ENCODE results near the gene SLC25A44.

The SLC25A44 gene, protein sequence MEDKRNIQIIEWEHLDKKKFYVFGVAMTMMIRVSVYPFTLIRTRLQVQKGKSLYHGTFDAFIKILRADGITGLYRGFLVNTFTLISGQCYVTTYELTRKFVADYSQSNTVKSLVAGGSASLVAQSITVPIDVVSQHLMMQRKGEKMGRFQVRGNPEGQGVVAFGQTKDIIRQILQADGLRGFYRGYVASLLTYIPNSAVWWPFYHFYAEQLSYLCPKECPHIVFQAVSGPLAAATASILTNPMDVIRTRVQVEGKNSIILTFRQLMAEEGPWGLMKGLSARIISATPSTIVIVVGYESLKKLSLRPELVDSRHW
- total RNA-seq: 14.2 to 52.2 (median 32.8) reads per million in 17 experiments

- DNase-seq: peak; percentile 98 to 100 (median 99)
Measured at GRCh38 chr1:156193488-156194299, at the start of gene SLC25A44. Gene SLC25A44 (plus strand): TSS chr1:156194104. CDS start chr1:156199848, 5,744 bp downstream.

DNA sequence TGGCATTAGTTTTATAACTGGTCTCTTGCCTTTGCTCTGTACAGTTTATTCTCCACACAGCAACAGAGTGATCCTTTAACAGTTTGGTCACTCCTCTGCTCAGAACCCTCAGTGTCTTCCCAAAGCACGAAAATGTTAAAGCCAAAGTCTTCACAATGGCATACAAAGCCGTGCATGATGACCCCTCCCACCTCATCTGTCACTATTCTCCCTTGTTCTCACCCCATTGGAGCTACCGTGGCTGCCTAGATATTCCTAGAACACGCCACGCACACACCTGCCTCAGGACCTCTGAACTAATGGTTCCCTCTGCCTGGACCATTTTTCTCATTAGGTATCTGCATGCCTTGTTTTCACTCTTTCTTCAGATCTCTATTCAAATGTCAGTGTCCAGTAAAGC, 49.2 kb upstream of the SLC25A44 start:
- DNase-seq: no peak

DNA sequence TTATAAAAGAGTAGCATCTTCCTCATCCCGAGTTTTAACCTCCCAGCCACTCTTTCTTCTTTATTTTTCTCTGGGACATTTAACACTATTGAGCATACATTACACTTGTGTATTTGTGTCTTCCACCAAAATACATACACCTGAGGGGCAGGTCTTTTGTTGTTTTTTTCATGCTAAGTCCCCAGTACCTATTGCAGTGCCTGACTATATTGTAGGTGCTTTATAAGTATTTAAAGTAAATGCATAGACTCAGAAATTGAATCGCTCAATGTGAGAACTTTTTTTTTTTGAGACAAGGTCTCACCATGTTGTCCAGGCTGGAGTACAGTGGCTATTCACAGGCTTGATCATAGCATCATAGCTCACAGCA, 48.3 kb upstream of the SLC25A44 start:
- DNase-seq: no peak

GRCh38 chr1:156146020-156146768, 47.7 kb upstream of the SLC25A44 start:
- peak; percentile 88 to 94 (median 90) for DNase-seq

DNA sequence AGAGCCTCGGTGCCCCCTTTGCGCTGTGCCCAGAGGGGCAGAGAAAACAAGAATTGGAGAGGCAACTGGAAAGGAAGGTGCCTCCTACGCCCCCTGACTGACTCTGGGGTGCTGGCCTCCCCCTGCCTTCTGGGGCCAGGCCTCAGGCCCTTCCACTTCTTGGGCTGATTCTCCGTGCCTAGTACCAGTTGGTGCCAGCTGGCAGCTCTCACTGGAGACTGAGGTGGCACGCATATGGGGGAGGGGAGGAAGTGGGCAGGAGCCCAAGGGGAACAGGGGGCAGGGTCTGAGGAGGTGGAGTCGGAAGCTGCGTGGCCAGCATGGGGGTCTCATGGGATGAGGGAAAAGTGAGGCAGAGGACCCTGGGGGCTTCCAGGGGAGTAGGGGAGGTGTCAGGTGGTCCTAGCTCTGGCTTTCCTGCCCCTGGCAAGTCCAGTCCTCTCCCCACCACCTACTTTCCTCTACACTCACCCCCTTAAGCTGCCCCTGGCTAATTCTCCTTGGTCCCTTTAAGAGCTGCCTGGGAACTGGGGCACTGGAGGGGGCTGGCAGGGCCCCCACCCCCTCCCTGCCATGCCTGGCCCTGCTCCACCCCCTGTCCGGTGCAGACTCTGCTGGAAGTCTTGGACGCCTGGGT, 47.0 kb upstream of the SLC25A44 start:
- DNase-seq: peak; percentile 59 to 71 (median 68)

- DNase-seq: peak; percentile 79 to 88 (median 88)
Measured at GRCh38 chr1:156148216-156148615, 45.7 kb upstream of the SLC25A44 start.

GRCh38 chr1:156149374-156150332, 44.3 kb upstream of the SLC25A44 start:
- no peak for DNase-seq

DNA sequence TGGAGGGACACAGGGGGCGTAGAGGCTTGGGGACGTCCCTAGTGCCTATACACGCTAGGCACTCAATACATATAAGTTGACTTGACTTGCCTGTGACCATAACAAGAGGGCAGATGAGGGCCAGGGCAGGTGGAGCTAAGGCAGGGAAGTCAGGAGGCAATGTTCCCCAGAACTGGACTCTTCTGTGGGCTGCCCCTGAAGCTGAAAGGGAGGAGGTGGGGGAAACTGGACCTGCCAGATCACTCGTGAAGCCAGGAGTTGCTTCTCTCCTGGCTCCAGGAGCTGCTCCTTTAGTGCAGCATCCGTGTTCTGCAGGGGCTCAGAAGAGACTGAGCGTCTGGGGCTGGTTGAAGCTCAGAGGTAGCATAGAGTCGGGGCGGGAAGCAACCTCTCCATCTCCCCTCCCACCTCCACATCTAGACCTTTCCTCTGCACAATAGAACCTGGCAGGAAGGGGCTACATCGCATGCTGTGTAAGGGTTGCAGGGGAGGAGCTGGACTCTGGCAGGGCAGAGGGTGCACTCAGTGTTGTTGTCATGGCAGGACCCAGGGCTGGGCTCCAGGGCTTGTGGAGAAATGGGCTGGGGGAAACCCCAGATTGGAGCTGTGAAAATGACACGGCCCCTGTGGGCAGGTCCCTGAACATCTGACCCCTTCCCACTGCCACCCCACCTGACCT, 43.4 kb upstream of the SLC25A44 start:
- peak; percentile 60 to 87 (median 80) for DNase-seq

GRCh38 chr1:156151093-156151688, 42.7 kb upstream of the SLC25A44 start:
- DNase-seq: peak; percentile 91 to 96 (median 92)

GRCh38 chr1:156152628-156153027, 41.3 kb upstream of the SLC25A44 start:
- DNase-seq: no peak

- no peak for DNase-seq
Measured at GRCh38 chr1:156153362-156153761, 40.5 kb upstream of the SLC25A44 start, which contains the start of gene SEMA4A. Gene SEMA4A (plus strand): TSS chr1:156153585. CDS start chr1:156154579, 994 bp downstream.

GRCh38 chr1:156154317-156154749, 39.6 kb upstream of the SLC25A44 start:
- peak; percentile 92 to 95 (median 94) for DNase-seq

GRCh38 chr1:156155756-156156510, 38.0 kb upstream of the SLC25A44 start:
- DNase-seq: peak; percentile 60 to 75 (median 70)

DNA sequence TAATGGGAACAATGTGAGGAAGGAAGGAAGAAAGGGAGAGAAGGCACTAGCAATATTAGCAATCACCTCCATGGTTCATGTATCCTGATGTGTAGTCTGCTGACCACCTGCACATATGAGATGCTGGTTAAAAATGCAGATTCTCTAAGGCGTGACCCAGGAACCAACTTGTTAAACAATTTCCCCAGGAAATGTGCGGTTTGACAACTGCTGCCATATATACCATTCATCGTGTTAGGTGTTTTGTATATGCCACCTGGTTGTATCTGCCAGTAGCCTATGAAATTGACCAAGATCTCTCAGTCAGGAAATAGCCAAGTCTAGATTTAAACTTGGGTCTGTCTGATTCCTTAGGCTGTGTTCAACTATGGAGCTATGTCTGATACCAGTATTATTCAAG, 36.4 kb upstream of the SLC25A44 start:
- DNase-seq: no peak

DNA sequence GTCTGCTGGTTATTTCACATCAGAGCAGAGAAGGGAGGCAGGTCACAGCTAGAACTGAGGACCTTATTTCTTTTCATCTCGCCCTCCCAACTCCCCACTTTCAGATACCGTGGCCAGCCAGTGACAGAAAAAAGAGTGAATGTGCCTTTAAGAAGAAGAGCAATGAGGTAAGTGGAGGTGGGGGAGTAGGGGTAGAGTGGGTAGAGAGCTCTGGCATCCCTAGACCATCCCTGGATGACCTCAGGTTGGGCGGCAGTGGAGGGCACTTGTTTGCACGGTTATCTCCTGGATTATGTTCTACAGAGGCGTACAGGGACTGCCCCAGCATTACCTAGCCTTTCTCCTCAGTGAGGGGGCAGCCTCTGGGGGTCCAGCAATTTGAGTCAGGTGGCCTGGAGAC, 35.9 kb upstream of the SLC25A44 start:
- no peak for DNase-seq

GRCh38 chr1:156160000-156160742, 33.7 kb upstream of the SLC25A44 start:
- no peak for DNase-seq

GRCh38 chr1:156160743-156161171, 33.1 kb upstream of the SLC25A44 start:
- peak; percentile 79 to 84 (median 82) for DNase-seq

DNA sequence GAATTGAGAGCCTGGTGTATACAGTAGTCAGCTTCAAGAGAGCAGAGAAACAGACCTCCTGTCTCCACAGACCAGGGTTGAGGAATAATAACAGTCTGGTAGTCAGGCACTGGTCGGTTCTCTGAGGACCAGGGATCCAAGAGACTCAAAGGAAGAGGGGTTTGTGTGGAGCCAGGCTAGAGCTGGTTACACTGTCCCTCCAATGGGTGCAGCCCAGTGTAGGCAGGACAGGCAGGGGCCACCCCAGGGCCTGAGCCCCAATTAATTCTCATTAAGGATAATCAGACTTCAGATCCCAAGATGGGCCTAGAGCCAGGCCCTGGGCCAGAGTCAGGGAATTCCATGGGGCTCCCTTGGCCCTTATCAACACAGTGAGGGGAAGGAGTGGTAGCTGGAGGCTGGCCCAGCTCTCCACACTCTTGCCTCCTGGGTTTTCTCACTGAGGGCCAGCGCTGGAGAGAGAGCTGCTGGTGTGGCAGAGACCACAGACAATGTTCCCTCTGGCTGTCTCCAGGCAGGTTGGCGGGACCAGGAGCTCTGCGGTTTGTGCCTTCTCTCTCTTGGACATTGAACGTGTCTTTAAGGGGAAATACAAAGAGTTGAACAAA, 31.4 kb upstream of the SLC25A44 start:
- DNase-seq: no peak
